K562 (cell line): Measurements from ENCODE around the gene ZNF598. TPM values are rescaled to one million over a fixed set of nuclear protein-coding genes. Genes with fewer than 3 reads are reported as not detected.
A peak's percentile ranks its signal among the peaks of the same experiment; 100 is the strongest.

Source experiments
- BRD9 ChIP-seq: fragments of 450-650 bp; IDR thresholded peaks from 2 replicates; pipeline ENCODE4 v1.6.1; 2018; ENCODE audit warnings: low read depth; ENCODE audit not compliant: partially characterized antibody
- CEBPG ChIP-seq, 3 experiments: fragments of 200-800 bp in 1 of 3; sonication (Bioruptor generic) in 1 of 3; sonication (generic) in 1 of 3; formaldehyde crosslinking in 1 of 3; IDR thresholded peaks in 2 of 3; conservative IDR thresholded peaks in 1 of 3; 2 replicates each; pipeline versions ENCODE4 v1.6.1 to v1.8.0; 2016 to 2022; ENCODE audit warnings: missing compliant biosample characterization in 2 of 3, missing genetic modification characterization in 2 of 3, mild to moderate bottlenecking in 1 of 3, missing genetic modification reagents in 1 of 3
- HEY1 ChIP-seq: fragments of 250-450 bp; sonication (Bioruptor Pico); IDR thresholded peaks from 2 replicates; pipeline ENCODE4 v1.5.0; 2020; ENCODE audit warnings: mild to moderate bottlenecking, moderate library complexity, borderline replicate concordance
- NFE2 ChIP-seq: IDR thresholded peaks from 2 replicates; pipeline ENCODE4 v1.6.1; 2014; ENCODE audit warnings: antibody characterized with exemption, low read depth
- NR2C2 ChIP-seq, 2 experiments: fragments of 200-800 bp in 1 of 2; sonication (Bioruptor generic) in 1 of 2; sonication (generic) in 1 of 2; formaldehyde crosslinking in 1 of 2; IDR thresholded peaks; 2 replicates each; pipeline versions ENCODE4 v1.6.1 to v1.8.0; 2016 to 2022; ENCODE audit warnings: mild to moderate bottlenecking in 1 of 2, missing compliant biosample characterization in 1 of 2, missing genetic modification characterization in 1 of 2, missing genetic modification reagents in 1 of 2
- NR3C1 ChIP-seq: sonication (generic); formaldehyde crosslinking; IDR thresholded peaks from 2 replicates; pipeline ENCODE4 v1.8.1; 2022; ENCODE audit warnings: missing genetic modification reagents
- SIX5 ChIP-seq, 2 experiments: IDR thresholded peaks; 2 replicates each; pipeline ENCODE4 v1.6.1; 2011; ENCODE audit warnings: low read length in 2 of 2, borderline replicate concordance in 1 of 2, low read depth in 1 of 2, mild to moderate bottlenecking in 1 of 2, moderate library complexity in 1 of 2; ENCODE audit not compliant: insufficient read depth in 1 of 2
- SMAD3 ChIP-seq: fragments of 450-650 bp; formaldehyde crosslinking; conservative IDR thresholded peaks from 2 replicates; pipeline ENCODE4 v1.4.0; 2020; ENCODE audit warnings: mild to moderate bottlenecking
- TCF3 ChIP-seq: sonication (generic); formaldehyde crosslinking; IDR thresholded peaks from 2 replicates; pipeline ENCODE4 v1.4.0; 2020; ENCODE audit warnings: mild to moderate bottlenecking, missing genetic modification reagents
- VEZF1 ChIP-seq: fragments of 200-800 bp; sonication (Bioruptor generic); IDR thresholded peaks from 2 replicates; pipeline ENCODE4 v1.6.1; 2017; ENCODE audit warnings: missing genetic modification characterization, missing compliant biosample characterization
- YBX1 ChIP-seq: fragments of 450-650 bp; IDR thresholded peaks from 2 replicates; pipeline ENCODE4 v1.7.1; 2016; ENCODE audit warnings: mild to moderate bottlenecking
- ZNF140 ChIP-seq: fragments of 250-450 bp; sonication (Bioruptor Pico); IDR thresholded peaks from 2 replicates; pipeline ENCODE4 v1.8.0; 2021; ENCODE audit warnings: moderate library complexity, mild to moderate bottlenecking, inconsistent platforms
- polyA plus RNA-seq, 8 experiments: library from polyadenylated mRNA; depleted of rRNA in 4 of 8; stranded (reverse) in 5 of 8; unstranded in 3 of 8; fragments of >200 nt; fragmentation: Nextera tagmentation in 2 of 8; fragmentation: Illumina TruSeq in 1 of 8; extraction: Ambion mirVana in 2 of 8; extraction: Trizol in 1 of 8; gene quantifications; 2 replicates each; pipeline versions ENCODE4 v1.2.1 to v1.2.3, GENCODE V29; 2011 to 2014; ENCODE audit warnings: inconsistent platforms in 1 of 8, missing spikeins in 1 of 8
- total RNA-seq, 7 experiments: library from RNA; depleted of rRNA in 6 of 7; stranded (reverse); fragments of >200 nt in 6 of 7; fragmentation: Illumina TruSeq in 2 of 7; extraction: Trizol in 2 of 7; gene quantifications; 2 replicates each; pipeline versions ENCODE4 v1.2.1 to v1.2.3, GENCODE V29; 2011 to 2021; ENCODE audit warnings: low replicate concordance in 1 of 7
- TF ChIP-seq, protein P1 (sequence below), 2 experiments: IDR thresholded peaks in 1 of 2; conservative IDR thresholded peaks in 1 of 2; 2 replicates each; pipeline ENCODE4 v1.6.1; 2016; ENCODE audit warnings: low read depth in 2 of 2, mild to moderate bottlenecking in 1 of 2, missing compliant biosample characterization in 1 of 2, missing genetic modification characterization in 1 of 2, moderate library complexity in 1 of 2

Gene ZNF598
- total and polyA plus RNA-seq, 9 of the 15 experiments (the other 6 are each of a cell fraction or from before 2014, with no cell fraction given) = 0.11 to 115 (median 29.6) TPM

DNA sequence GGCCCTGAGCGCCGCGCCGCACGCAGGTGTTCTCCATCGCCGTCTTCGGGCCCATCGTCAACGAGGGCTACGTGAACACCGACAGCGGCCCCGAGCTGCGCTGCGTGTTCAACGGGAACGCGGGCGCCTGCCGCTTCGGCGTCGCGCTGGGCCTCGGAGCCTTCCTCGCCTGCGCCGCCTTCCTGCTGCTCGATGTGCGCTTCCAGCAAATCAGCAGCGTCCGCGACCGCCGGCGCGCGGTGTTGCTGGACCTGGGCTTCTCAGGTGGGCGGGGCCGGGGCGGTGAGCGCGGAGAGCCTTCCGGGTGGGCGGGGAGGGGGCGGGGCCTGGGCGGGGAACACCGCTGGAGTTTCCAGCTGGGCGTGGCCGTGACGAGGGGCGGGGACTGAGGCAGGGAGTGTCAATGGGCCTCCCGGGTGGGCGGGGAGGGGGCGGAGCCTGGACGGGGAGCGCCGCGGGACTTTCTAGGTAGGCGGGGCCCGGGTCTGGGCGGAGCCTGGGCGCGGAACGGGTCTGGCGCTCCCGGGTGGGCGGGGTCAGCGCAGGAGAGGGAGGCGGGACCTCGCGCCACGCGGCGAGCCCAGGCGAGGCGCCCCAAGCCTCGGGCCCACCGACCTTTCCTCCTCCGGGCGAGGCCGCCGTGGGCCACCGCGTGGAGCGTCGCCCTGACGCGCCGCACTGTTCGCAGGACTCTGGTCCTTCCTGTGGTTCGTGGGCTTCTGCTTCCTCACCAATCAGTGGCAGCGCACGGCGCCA, 17.5 kb downstream of the ZNF598 start (continued):
- TF ChIP-seq, protein P1, sequence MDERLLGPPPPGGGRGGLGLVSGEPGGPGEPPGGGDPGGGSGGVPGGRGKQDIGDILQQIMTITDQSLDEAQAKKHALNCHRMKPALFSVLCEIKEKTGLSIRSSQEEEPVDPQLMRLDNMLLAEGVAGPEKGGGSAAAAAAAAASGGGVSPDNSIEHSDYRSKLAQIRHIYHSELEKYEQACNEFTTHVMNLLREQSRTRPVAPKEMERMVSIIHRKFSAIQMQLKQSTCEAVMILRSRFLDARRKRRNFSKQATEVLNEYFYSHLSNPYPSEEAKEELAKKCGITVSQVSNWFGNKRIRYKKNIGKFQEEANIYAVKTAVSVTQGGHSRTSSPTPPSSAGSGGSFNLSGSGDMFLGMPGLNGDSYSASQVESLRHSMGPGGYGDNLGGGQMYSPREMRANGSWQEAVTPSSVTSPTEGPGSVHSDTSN (CRISPR knock-in tag; IDR thresholded peaks at IDR 0.05; ENCODE audit: low read depth) = no peak
- TF ChIP-seq, protein P1 (tag; conservative IDR thresholded peaks at IDR 0.05; ENCODE audit: low read depth) = no peak
- TF ChIP-seq YBX1 (no peak), SIX5 (IDR thresholded peaks at IDR 0.05; ENCODE audit: borderline replicate concordance in 1 of 2, insufficient read depth in 1 of 2, low read depth in 1 of 2, low read length in 2 of 2) (no peak), TCF3 (no peak; the same call in 1 of the 2 replicates), HEY1 (CRISPR knock-in tag) (no peak), NR3C1 (CRISPR knock-in tag) (peak; percentile 77), CEBPG (CRISPR knock-in tag; IDR thresholded peaks at IDR 0.05) (no peak), CEBPG (tag; conservative IDR thresholded peaks at IDR 0.05 in 1 of 2, IDR thresholded peaks at IDR 0.05 in 1 of 2) (no peak), VEZF1 (peak; percentile 59), BRD9 (no peak), SMAD3 (CRISPR knock-in tag) (no peak), NFE2 (no peak), ZNF140 (CRISPR knock-in tag) (no peak), NR2C2 (CRISPR knock-in tag; IDR thresholded peaks at IDR 0.05) (peak; percentile 83), NR2C2 (tag; IDR thresholded peaks at IDR 0.05) (no peak; the same call in 1 of the 2 replicates)
